Liver (tissue), 9 donors: ENCODE results near the gene MEGF11. TPM values are rescaled to one million over a fixed set of nuclear protein-coding genes. Genes with fewer than 3 reads are reported as not detected.

Source experiments
- DNase-seq: peaks from one replicate; pipeline ENCODE4 v3.0.0-alpha.2; 2017; ENCODE audit warnings: low spot score
- H3K27ac ChIP-seq, 2 donors: one replicate each; pipeline ENCODE4 v1.7.0; 2013; ENCODE audit warnings: inconsistent platforms in 2 of 2, low read length in 2 of 2, control low read depth in 1 of 2, low read depth in 1 of 2, mild to moderate bottlenecking in 1 of 2
- H3K27me3 ChIP-seq, 4 donors: one replicate each; pipeline versions ENCODE4 v1.6.1 to v1.7.0; 2013; ENCODE audit warnings: low read length in 3 of 4, inconsistent platforms in 1 of 4, mild to moderate bottlenecking in 1 of 4, moderate library complexity in 1 of 4; ENCODE audit not compliant: control insufficient read depth in 4 of 4, insufficient read depth in 4 of 4
- H3K36me3 ChIP-seq, 4 donors: one replicate each; pipeline versions ENCODE4 v1.6.1 to v1.7.0; 2013; ENCODE audit warnings: low read length in 3 of 4, mild to moderate bottlenecking in 3 of 4, low read depth in 1 of 4, moderate library complexity in 1 of 4; ENCODE audit not compliant: control insufficient read depth in 4 of 4, insufficient read depth in 3 of 4
- H3K4me1 ChIP-seq, 4 donors: one replicate each; pipeline versions ENCODE4 v1.6.1 to v1.7.0; 2013; ENCODE audit warnings: low read length in 3 of 4, mild to moderate bottlenecking in 3 of 4, moderate library complexity in 1 of 4; ENCODE audit not compliant: control insufficient read depth in 4 of 4, insufficient read depth in 4 of 4
- H3K4me3 ChIP-seq, 3 donors: one replicate each; pipeline versions ENCODE4 v1.6.1 to v1.7.0; 2013; ENCODE audit warnings: low read length in 3 of 3, control low read depth in 1 of 3, low read depth in 1 of 3, mild to moderate bottlenecking in 1 of 3
- H3K9ac ChIP-seq, 2 donors: one replicate each; pipeline ENCODE4 v1.7.0; 2013; ENCODE audit warnings: low read length in 2 of 2, mild to moderate bottlenecking in 2 of 2, moderate library complexity in 2 of 2, control low read depth in 1 of 2, low read depth in 1 of 2
- H3K9me3 ChIP-seq, 4 donors: one replicate each; pipeline versions ENCODE4 v1.6.1 to v1.7.0; 2013; ENCODE audit warnings: low read length in 3 of 4; ENCODE audit not compliant: control insufficient read depth in 4 of 4
- EGR1 ChIP-seq, 2 donors: IDR thresholded peaks; 2 replicates each; pipeline ENCODE4 v1.6.1; 2016 to 2018; ENCODE audit warnings: antibody characterized with exemption in 2 of 2, low read depth in 2 of 2
- FOXA1 ChIP-seq: IDR thresholded peaks from 2 replicates; pipeline ENCODE4 v1.6.1; 2016; ENCODE audit warnings: antibody characterized with exemption
- FOXA2 ChIP-seq: IDR thresholded peaks from 2 replicates; pipeline ENCODE4 v1.6.1; 2016; ENCODE audit warnings: antibody characterized with exemption
- HNF4A ChIP-seq, 2 donors: conservative IDR thresholded peaks; 2 replicates each; pipeline ENCODE4 v1.6.1; 2016; ENCODE audit warnings: antibody characterized with exemption in 2 of 2, mild to moderate bottlenecking in 2 of 2
- HNF4G ChIP-seq: IDR thresholded peaks from 2 replicates; pipeline ENCODE4 v1.6.1; 2016; ENCODE audit warnings: antibody characterized with exemption
- NR2F2 ChIP-seq: IDR thresholded peaks from 2 replicates; pipeline ENCODE4 v1.6.1; 2016; ENCODE audit warnings: antibody characterized with exemption
- RAD21 ChIP-seq, 2 donors: IDR thresholded peaks; 2 replicates each; pipeline ENCODE4 v1.6.1; 2016; ENCODE audit warnings: antibody characterized with exemption in 2 of 2, mild to moderate bottlenecking in 2 of 2
- RXRA ChIP-seq, 2 donors: IDR thresholded peaks; 2 replicates each; pipeline ENCODE4 v1.6.1; 2017 to 2018; ENCODE audit warnings: antibody characterized with exemption in 2 of 2, mild to moderate bottlenecking in 1 of 2
- SP1 ChIP-seq: IDR thresholded peaks from 2 replicates; pipeline ENCODE4 v1.6.1; 2018; ENCODE audit warnings: antibody characterized with exemption, mild to moderate bottlenecking
- TAF1 ChIP-seq: conservative IDR thresholded peaks from 2 replicates; pipeline ENCODE4 v1.6.1; 2016; ENCODE audit warnings: antibody characterized with exemption, mild to moderate bottlenecking
- YY1 ChIP-seq: IDR thresholded peaks from 2 replicates; pipeline ENCODE4 v1.6.1; 2016; ENCODE audit warnings: antibody characterized with exemption, mild to moderate bottlenecking
- WGBS: extraction: QIAGEN DNeasy Blood & Tissue Kit; methylation state at CpG from one replicate; pipeline ENCODE4 v1.1.7; 2013; 5-methylcytosine and 5-hydroxymethylcytosine counted together
- polyA plus RNA-seq, 2 donors: library from polyadenylated mRNA; stranded (reverse) in 1 of 2; unstranded in 1 of 2; fragments of 200-250 nt in 1 of 2; fragments of >200 nt in 1 of 2; fragmentation: Nextera tagmentation in 1 of 2; extraction: Ambion mirVana in 1 of 2; gene quantifications; one replicate each; pipeline versions ENCODE4 v1.2.1 to v1.2.3, GENCODE V29; 2013 to 2015
- total RNA-seq, 2 donors: library from RNA; depleted of rRNA; stranded (reverse); fragments of >200 nt; gene quantifications; one replicate each; pipeline ENCODE4 v1.2.3, GENCODE V29; 2014
- TF ChIP-seq, protein P1 (sequence below): IDR thresholded peaks from 2 replicates; pipeline ENCODE4 v1.6.1; 2016; ENCODE audit warnings: antibody characterized with exemption, mild to moderate bottlenecking
- TF ChIP-seq, protein P2 (sequence below): fragments of 150-350 bp; IDR thresholded peaks from 2 replicates; pipeline ENCODE4 v1.5.1; 2017; ENCODE audit warnings: improper control_type of control experiment, low read depth, low read length; ENCODE audit not compliant: missing input control
- TF ChIP-seq, protein P3 (sequence below): IDR thresholded peaks from 2 replicates; pipeline ENCODE4 v1.6.1; 2016; ENCODE audit warnings: antibody characterized with exemption
- TF ChIP-seq, protein P4 (sequence below): IDR thresholded peaks from 2 replicates; pipeline ENCODE4 v1.6.1; 2016; ENCODE audit warnings: antibody characterized with exemption
- donor health status: healthy.
- donor health status: healthy.
- donor health status: healthy.
- donor health status: healthy.
- donor health status: healthy.

MEGF11 gene
- total and polyA plus RNA-seq, 4 donors = under 0.01 to 0.51 (median 0.03) TPM; not detected in 1

DNA sequence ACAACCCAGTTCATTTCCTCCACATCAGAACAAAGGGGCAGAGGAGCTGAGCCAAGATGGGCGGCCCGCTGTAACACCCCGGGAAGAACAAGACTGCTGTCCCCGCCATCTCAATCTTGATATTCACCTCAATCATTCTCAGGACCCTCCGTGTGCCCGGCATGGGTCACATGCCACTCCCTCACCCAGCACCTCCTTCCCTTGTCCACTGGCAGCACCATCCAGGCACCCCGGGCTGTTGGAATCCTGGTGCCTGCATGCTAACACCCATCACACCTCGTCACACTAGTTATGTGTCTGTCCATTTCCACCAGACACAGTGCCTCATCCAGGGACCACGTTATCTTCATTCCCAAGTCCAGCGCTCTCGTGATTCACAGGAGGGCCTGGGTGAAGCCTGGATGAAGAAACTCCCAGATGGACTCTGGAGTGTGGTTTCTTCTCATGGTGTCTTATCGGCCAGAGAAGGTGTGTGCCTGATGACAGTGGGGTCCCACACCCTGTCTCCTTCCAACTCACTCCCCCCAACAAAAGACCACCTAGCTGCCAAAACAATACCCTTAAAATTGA, 16.7 kb downstream of the MEGF11 start:
- Histone ChIP-seq H3K27me3 (peaks cover 0 to 3% (median 1%) of the 10 kb centered on the region in 4 donors), H3K36me3 (no peaks in the 10 kb centered on the region), H3K4me1 (no peaks in the 10 kb centered on the region), H3K9ac (no peak overlapping the region), H3K9me3 (no peaks in the 10 kb centered on the region), H3K27ac (no peak overlapping the region), H3K4me3 (no peak overlapping the region)
- TF ChIP-seq NR2F2 (no peak), FOXA2 (no peak), HNF4A (conservative IDR thresholded peaks at IDR 0.05) (no peak), RXRA (IDR thresholded peaks at IDR 0.05) (no peak), EGR1 (IDR thresholded peaks at IDR 0.05; ENCODE audit: low read depth in 2 of 2) (no peak), TAF1 (no peak), SP1 (no peak), FOXA1 (no peak), YY1 (no peak)
- TF ChIP-seq, protein P1, sequence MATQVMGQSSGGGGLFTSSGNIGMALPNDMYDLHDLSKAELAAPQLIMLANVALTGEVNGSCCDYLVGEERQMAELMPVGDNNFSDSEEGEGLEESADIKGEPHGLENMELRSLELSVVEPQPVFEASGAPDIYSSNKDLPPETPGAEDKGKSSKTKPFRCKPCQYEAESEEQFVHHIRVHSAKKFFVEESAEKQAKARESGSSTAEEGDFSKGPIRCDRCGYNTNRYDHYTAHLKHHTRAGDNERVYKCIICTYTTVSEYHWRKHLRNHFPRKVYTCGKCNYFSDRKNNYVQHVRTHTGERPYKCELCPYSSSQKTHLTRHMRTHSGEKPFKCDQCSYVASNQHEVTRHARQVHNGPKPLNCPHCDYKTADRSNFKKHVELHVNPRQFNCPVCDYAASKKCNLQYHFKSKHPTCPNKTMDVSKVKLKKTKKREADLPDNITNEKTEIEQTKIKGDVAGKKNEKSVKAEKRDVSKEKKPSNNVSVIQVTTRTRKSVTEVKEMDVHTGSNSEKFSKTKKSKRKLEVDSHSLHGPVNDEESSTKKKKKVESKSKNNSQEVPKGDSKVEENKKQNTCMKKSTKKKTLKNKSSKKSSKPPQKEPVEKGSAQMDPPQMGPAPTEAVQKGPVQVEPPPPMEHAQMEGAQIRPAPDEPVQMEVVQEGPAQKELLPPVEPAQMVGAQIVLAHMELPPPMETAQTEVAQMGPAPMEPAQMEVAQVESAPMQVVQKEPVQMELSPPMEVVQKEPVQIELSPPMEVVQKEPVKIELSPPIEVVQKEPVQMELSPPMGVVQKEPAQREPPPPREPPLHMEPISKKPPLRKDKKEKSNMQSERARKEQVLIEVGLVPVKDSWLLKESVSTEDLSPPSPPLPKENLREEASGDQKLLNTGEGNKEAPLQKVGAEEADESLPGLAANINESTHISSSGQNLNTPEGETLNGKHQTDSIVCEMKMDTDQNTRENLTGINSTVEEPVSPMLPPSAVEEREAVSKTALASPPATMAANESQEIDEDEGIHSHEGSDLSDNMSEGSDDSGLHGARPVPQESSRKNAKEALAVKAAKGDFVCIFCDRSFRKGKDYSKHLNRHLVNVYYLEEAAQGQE = no peak
- TF ChIP-seq, protein P2, sequence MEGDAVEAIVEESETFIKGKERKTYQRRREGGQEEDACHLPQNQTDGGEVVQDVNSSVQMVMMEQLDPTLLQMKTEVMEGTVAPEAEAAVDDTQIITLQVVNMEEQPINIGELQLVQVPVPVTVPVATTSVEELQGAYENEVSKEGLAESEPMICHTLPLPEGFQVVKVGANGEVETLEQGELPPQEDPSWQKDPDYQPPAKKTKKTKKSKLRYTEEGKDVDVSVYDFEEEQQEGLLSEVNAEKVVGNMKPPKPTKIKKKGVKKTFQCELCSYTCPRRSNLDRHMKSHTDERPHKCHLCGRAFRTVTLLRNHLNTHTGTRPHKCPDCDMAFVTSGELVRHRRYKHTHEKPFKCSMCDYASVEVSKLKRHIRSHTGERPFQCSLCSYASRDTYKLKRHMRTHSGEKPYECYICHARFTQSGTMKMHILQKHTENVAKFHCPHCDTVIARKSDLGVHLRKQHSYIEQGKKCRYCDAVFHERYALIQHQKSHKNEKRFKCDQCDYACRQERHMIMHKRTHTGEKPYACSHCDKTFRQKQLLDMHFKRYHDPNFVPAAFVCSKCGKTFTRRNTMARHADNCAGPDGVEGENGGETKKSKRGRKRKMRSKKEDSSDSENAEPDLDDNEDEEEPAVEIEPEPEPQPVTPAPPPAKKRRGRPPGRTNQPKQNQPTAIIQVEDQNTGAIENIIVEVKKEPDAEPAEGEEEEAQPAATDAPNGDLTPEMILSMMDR = no peak
- 62% methylated on average over 12 of the region's 12 CpGs for WGBS
- no peak for DNase-seq

DNA sequence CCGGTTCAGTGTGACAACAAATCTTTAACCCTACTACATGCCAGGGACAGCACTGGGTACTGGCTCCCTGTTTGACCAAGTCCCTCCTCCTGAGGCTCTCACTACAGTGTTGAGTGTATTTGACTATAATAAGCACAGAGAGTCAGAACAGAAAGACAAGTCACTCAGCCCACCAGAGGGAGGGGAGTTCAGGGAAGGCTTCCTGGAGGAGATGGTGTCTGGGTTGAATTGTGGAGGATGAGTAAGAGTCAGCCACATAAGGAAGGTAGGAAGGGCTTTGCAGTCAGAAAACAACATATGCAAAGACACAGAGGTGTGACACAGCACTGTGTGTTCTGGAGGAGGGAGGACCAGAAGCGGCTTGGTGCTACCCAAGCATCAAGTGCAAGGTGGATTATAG, 17.7 kb downstream of the MEGF11 start:
- Histone ChIP-seq H3K27me3 (peaks cover 0 to 3% (median 1%) of the 10 kb centered on the region in 4 donors), H3K27ac (no peak overlapping the region), H3K9me3 (no peaks in the 10 kb centered on the region), H3K4me1 (no peaks in the 10 kb centered on the region), H3K4me3 (no peak overlapping the region), H3K9ac (no peak overlapping the region), H3K36me3 (no peaks in the 10 kb centered on the region)
- 59% methylated on average over 2 of the region's 2 CpGs for WGBS
- no peak for DNase-seq
- TF ChIP-seq, protein P3, sequence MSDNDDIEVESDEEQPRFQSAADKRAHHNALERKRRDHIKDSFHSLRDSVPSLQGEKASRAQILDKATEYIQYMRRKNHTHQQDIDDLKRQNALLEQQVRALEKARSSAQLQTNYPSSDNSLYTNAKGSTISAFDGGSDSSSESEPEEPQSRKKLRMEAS = no peak
- no peak for TF ChIP-seq NR2F2
- no peak for TF ChIP-seq FOXA1
- no peak for TF ChIP-seq RAD21 (IDR thresholded peaks at IDR 0.05)
- TF ChIP-seq, protein P2 = no peak
- no peak for TF ChIP-seq HNF4G
- TF ChIP-seq RXRA (IDR thresholded peaks at IDR 0.05) = no peak
- TF ChIP-seq FOXA2 = no peak
- TF ChIP-seq, protein P4, sequence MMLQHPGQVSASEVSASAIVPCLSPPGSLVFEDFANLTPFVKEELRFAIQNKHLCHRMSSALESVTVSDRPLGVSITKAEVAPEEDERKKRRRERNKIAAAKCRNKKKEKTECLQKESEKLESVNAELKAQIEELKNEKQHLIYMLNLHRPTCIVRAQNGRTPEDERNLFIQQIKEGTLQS = no peak
- TF ChIP-seq TAF1 = no peak
- TF ChIP-seq EGR1 (IDR thresholded peaks at IDR 0.05; ENCODE audit: low read depth in 2 of 2) = no peak
- no peak for TF ChIP-seq HNF4A (conservative IDR thresholded peaks at IDR 0.05)
- TF ChIP-seq, protein P1 = no peak
- no peak for TF ChIP-seq YY1
- no peak for TF ChIP-seq SP1
